NCI-H1105 (cell line): ENCODE data around the gene NFKBIZ.

Experiments used
- DNase-seq: peaks from one replicate; lab custom pipeline; 2025; lab: John Stamatoyannopoulos, UW

The NFKBIZ gene

DNA sequence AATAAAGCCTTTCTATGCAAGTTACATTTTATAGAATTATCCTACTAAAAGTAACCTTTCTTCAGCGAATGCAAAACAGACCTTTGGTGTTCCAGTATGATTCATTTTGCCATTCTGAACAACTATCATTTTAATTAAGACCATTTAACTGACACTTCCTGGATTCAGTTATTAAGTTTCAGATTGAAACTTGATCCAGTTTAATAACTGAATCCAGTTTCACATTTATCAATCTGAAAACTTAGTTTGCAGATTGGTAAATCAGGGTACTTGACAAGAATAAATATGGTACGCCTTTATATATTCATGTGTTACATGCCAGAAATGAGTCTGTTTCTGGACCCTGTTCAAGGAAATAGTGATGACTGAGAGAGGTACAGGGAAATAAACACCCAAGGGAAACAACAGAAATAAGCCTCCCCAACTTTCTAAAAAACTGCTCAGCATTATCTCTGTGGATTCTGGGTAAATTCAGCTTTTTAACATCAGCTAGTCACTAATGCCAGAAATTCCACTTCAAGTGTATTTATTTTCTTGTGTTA lies 23.3 kb upstream of the NFKBIZ start:
- DNase-seq, result no peak

DNA sequence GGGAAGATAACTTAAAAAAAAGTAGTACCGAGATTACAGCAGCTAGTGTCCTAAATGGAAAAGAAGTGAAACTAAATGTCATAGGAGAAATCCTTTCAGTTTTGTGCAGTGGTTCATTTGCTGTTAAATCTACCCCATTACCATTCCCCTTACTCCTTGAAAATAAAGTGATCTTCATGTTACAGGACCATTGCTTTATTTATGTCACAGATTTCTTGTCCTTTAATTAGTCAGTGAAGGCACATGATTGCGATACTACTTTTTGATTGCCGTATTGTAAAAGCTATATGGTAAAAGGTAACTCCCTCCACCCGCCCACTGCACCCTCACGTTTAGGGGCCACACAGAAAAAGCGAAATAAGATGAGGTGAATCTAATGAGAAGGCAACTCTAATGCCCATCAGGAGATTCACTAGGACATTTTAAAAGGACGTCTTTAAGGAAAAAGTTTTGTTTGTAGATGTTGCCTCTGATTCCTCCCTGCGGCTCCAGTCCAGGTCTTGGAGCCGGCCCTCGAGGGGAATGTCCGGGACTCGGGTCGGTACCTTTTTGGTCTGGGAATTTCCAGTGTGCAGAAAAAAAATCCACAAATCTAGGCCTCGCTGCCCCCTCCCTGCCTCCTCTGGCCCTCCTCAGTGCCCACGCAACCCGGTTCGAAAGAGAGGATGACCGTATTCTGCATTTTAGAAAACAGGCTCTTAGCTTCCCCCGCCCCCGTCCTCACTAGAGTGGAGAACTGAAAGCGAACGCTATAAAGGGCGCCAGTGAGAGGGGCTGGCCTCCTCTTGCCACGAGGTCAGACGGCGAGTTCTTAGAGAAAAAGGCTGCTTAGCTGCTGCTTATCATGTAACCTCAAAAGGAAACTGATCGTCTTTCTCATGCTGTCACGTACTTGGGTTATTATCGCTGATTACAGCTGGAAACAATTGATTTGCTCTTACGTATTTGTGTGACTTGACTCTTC lies 21.8 kb upstream of the NFKBIZ start:
- no peak for DNase-seq

DNA sequence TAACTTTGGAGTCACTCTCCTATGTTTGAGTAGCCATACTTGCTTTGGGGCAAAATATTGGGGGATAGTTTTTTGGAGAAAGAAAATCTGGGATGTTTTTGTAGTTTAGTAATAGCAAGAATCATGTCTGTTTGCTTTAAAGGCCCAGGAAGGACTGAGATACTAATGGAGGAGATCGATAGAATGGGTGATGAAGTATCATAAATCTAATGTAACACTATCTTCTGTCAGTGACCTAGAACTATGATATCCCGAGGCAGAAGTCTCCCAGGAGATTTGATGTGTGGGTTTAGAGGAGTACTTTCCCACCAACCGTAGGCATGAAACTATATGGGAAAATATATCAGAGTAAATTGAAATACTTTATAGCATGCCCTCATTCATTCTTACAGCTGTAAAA lies 21.0 kb upstream of the NFKBIZ start:
- no peak for DNase-seq

DNA sequence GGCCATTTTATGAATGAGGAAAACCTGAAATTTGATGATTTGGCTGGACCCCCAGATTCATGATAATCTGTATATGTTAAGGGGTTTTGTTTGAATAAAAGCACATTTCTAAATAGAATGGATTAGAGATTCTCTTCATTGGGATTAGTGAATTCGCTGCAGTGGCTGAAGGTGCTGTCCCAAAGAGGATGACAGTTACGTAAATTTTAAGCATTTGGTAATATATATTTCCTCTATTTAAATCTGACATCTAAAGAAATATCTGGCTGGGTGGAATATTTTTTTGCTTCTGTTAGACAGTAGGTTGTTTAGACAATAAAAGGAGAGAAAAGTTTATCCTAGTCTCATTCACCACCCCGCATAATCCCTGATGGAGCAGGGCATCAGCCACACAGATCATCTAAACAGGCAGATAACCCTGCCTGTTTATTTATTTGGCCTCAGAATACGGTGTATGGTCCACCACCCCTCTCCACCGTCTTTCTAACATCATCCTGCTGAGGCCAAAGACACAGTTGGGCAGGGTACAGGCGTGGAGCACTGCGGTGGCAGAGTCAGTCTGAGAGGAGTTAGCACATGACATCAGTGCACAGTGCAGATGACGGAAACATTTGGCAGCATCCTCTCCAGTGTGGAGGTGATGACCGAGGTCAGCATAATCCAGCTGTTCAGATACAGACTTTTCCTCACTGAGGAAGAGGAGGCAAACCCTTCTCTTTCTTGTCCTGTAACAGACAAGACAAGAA lies 20.4 kb upstream of the NFKBIZ start:
- DNase-seq, result no peak

DNA sequence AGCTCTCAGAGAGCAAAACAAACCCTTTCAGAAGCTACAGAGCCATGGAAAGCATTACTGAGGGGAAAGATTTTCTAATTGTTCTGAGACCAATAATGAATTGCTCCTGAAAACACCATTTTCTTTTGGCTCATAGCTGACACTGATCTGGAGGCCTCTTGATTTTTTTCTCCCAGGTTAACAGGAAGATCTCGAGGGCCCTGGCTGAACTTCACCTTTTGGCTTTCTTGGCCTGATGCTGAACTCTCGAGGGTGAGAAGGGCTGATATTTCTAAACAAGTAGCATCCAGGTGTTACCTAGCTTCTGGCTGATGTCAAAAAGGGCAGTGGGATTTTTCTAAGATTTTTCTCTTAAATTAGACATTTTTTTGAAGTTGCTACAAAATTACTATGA lies 19.9 kb upstream of the NFKBIZ start:
- DNase-seq, result no peak

DNA sequence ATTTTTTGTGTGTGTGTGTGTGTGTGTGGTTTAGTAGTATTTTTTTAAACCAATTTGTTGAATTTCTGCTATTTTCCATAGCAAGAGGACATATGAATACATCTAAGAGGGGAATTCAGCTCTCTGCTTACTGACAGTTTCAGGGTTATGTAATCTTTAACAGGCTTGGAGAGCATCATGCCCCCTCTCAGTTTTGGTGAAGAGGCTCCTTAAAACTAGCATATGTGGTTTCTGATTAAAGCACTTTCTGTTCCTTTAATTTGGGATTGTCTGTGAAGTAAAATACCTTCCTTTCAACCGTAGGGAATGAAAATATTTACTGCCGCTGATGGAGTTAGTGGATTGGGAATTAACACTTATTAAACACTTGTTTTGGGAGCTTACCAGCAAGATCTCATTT lies 19.4 kb upstream of the NFKBIZ start:
- no peak for DNase-seq

DNA sequence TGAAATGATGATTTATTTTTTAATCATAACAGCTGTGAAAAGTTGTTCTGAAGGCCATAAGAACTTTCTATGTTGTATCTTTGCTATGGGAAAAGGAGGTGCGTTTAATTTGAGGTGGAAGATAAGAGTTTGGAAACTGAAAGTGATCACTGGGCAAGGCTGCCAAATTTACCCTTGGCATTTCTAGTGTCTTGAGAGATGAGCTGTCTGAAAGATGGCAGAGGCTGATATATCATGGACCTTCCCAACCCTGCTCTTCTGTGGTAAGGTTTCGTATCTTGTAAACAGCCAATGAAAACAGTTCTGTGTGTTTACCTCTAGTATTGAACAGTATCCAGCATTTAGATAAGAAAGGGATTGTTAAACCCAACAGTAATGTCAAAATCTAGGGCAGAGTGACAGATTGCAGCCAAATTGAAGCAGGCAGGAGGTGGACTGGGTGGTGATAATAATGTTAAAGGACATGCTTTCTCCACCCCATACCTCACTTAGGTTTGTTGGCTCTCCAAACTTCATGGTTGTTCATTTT lies 15.8 kb upstream of the NFKBIZ start:
- no peak for DNase-seq

DNA sequence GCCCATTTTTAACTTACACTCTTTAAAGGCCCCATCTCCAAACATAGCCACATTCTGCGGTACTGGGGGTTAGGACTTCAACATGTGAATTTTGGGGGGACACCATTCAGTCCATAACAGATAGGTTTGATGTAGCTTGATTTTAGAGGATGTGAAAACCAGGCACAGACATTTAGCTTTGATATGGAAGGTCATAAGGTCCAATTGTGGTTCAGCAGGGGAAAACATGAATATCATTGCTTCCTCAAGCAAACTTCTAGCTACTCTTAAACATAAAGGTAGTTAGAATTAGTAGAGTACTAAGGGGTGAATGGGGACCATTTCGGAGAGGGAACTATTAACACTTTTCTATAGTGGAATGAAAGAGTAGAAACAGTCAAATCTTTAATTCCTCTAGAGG lies 13.6 kb upstream of the NFKBIZ start:
- no peak for DNase-seq

DNA sequence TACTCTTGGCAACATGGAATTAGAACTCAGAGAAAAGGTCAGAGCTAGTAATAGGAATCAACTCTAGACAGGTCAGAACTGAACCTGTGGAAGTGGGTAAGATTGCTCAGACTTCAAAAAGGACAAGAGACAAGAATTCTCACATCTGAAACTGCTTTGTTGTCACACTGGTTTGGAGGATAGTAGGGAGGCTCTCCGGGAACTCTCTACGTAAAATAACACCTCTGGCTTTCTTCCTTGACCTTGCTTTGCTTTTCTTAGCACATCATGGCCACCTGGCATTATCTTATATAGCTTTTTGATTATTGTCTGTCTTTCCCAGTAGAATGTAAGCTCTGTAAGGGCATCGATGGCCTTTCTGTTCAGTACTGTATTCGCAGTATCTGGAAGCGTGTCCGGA lies 13.2 kb upstream of the NFKBIZ start:
- no peak for DNase-seq

DNA sequence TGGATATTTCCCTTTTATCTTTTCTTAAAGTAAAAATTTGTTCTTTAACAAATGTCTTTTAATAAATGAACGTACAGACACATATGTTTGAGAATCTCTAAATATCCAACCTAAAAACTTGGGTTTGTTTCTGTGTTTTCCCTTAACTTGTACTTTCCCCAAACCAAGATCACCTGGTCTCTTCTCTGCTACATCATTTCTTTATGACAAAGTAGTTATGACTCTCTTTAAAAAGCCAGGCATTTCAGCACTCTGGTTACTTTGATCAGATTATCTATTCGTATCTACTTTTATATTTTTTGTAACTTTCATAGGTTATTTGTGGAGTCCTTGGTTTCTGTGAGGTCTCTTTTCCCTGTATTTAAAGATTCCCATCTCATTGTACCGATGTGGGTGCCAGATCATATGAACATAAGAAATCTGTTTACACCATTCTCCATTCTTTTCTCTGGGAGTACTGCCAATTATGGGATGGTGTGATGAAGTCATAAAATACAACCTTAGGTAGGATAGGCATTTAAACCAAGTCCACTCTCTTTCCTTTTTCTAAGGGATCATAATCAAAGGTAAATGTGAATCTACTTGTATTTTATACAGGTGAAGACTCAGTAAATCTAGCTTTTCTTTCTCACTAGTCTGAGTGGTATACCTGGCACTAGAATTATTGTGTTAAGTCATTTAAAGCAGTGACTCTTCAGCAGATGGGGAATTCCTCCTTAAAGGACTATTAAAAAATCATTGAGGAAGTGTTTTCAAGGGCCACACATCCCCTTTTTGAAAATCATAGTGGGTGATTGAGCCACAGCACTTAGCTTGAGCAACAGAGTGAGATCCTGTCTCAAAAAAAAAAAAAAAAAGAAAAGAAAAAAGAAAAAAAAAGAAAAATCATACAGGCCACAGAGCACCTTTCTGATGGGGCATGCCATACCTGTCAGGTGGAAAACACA lies 12.4 kb upstream of the NFKBIZ start:
- DNase-seq, result no peak

DNA sequence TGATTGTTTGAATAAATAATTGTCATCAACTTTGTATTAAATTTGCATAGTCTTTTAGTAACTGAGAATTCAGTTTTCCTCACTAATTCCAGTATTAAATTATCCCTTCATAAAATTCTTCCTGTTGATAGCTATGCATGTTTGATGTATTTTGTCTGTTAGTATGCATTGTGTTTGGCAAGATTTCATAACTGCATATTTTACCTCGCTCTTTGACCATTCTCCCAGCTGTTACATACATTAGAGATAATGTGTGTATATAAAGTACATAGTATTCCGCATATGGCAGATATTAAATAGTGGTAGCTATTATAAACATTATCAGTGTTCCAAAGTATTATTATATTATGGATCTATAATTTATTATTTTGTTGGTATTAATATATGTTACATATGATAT lies 10.6 kb upstream of the NFKBIZ start:
- DNase-seq, result no peak

DNA sequence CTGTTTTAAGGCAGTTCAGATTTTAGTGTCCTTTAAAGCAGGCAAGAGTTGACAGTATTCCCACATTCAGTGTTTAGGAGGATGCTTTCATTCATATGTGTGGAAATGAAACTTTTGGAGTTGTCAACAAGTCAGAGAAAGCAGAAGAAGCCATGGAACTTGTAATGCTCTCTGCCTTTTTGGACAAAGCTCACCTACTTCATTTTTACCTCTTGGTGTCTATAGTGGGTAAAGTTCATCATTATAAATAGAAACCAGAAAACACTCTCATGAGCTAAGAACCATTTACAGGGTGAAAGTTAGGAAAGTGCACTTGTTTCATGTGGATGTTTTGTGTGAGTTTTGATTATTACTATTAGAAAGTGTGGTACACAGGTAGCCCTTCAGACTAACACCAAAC lies 9.2 kb upstream of the NFKBIZ start:
- DNase-seq, result no peak

DNA sequence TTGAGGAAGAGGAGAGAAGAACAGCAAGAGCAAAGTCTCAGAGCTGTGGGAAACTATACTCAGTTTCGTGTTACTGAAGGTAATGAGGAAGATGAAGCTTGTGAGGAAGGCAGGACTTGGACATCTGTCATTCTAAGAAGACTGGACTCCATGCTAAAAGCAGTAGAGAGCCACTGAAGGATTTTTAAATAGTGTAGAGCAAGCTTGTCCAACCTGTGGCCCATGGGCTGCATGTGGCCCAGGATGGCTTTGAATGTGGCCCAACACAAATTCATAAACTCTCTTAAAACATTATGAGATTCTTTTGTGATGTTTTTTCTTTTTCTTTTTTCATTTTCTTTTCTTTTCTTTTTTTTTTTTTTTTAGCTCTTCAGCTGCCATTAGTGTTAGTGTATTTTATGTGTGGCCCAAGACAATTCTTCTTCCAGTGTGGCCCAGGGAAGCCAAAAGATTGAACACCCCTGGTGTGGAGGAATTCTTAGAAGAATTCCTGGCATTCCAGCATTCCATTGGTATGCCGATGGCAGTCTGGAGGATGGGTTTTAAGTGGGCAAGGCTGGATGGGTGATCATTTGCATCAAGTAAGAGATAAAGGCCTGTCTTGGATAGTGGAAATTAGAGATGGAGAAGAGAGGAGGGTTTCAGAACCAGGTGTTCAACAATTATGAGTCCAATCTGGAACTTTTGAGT lies 6.9 kb upstream of the NFKBIZ start:
- no peak for DNase-seq

DNA sequence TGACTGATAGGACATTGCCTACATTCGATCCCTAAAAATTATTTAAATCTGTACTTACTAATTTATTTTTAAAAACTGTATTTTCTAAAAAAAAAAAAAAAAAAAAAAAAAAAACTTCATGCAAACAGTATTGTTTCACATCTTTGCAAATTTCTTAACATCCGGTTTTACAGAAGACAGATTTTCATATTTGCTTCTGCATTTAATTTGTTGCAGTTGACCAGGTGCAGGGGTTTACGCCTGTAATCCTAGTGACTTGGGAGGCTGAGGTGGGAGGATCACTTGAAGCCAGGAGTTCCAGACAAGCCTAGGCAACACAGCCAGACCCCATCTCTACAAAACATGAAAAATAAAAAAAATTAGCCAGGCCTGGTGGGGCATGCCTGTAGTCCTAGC lies 6.4 kb upstream of the NFKBIZ start:
- no peak for DNase-seq

DNA sequence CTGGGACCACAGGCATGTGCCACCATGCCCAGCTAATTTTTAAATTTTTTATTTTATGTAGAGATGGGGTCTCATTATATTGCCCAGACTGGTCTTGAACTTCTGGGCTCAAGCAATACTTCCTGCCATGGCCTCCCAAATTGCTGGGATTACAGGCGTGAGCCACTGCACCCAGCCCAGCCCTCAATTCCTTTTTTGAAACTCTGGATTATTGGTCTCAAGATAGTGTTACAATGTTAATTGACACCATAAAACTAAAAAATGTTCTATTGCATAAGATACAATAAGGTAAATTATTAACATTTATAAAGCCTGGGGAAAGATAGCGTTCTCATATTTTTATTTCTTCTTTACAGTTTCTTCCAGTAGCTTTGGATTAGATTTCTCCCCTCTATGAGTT lies 3.9 kb upstream of the NFKBIZ start:
- DNase-seq, result no peak

DNA sequence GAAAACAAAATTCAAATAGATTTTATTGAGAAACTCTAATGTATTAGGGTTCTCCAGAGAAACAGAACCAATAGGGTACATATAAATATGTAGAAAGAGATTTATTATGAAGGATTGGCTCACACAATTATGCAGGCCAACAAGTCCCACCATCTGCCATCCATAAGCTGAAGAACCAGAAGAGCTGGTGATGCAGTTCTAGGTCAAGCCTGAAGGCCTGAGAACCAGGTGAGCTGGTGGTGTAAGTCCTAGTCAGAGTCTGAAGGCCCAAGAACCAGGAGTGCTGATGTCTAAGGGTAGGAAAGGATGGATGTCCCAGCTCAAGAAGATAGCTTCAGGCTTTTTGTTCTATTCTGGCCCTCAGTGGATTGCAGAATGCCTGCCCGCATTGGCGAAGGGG lies 2.6 kb upstream of the NFKBIZ start:
- DNase-seq, result no peak

DNA sequence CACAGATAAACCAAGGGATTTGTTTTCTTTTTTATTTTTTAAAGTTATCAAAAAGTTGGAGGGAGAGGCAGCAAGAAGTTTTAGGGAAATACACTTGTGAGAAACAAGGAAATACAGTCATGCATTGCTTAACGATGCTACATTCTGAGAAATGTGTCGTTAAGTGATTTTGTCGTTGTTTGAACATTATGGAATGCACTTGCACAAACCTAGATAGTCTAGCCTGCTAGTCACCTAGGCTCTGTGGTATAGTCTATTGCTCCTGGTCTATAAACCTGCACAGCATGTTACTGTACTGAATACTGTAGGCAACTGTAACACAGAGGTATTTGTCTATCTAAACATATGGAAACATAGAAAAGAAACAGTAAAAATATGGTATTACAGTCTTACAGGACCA lies 2.0 kb upstream of the NFKBIZ start:
- DNase-seq, result no peak

DNA sequence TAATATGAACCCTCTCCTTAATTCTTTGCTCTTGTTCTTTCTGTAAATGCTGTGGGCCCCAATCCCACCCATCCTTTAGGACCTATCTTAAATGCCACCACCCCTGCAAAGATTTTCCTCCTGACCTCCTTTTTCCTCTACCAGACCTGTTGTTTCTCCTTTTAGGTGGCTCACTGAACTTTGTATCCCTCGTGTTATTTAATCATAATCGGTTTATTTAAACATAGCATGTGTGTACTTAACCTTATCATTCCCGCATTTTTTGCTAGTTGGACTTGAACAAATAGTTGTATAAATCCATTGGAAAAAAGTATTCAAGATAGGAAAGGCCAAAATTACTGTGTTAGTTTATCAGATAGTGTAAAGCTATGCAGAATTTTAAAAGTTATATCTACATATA lies 988 bp upstream of the NFKBIZ start:
- no peak for DNase-seq

DNA sequence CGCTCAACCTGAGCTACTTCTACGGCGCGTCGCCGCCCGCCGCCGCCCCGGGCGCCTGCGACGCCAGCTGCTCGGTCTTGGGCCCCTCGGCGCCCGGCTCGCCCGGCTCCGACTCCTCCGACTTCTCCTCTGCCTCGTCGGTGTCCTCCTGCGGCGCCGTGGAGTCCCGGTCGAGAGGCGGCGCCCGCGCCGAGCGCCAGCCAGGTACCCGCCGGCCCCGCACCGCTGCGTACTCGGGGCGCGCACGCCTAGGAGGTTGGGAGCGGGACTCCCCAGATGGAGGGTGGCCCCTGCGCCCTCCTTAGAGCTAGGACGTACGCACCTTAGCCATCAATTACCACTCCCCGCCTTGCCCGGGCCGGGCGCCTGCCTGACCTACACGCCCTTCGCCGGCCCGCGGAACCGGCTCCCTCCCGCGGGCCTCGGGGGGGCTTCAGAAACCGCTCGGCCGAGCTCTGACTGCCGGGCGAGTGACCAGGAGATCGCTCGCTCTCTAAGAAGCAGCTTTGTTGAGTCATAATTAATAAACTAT lies 466 bp downstream of the NFKBIZ start:
- no peak for DNase-seq

DNA sequence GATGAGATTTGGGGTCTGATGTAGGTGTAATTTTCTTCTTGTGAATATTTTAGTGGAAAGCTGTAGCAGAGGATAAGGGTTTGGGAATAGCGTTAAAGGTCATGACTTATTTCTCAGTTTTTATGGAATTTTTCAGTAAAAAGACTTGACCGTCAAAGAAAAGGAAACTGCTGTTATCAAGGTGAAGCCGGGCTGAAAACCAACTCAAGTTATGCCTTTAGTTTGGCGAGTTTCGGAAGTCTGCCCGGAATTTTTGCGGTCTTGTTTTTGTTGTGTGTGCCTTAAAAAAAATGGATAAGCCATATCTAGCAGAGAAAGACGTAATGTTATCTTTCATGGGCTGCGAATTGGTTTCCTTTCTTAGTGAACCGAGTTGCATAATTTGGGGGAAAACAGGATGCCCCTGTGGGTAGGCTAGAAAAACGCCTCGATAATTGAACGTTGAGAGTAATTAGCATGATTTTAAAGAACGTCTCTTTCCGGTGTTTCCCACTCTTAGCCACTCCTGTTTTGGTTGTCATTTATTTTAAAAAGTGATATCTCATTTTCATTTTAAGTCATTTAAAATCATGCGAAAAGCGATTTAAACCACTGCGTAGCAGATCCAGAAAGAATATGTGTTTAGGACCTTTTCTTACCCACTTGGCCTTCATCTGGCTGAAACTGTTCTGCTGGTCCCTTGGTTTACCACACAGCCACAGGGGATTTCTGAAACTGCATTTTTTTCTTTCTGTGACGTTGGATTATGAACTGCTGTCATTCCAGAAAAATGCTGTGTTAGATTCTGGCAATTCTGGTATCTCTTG lies 1.1 kb downstream of the NFKBIZ start:
- DNase-seq, result no peak
